Measurements from ENCODE around the gene SDR39U1. TPM values are rescaled to one million over a fixed set of nuclear protein-coding genes. Genes with fewer than 3 reads are reported as not detected.

The SDR39U1 gene
- total and polyA plus RNA-seq, 7 donors, result 55.7 to 110 (median 63.6) TPM

- ATAC-seq, result no peak
- DNase-seq, result no peak
- TF ChIP-seq CTCF (IDR thresholded peaks at IDR 0.05), result no peak
- 72 to 74% (median 73%) methylated on average over 19 of the region's 19 CpGs for WGBS, 3 donors
- Histone ChIP-seq H3K27ac (no peak overlapping the region), H3K9me3 (no peaks in the 10 kb centered on the region), H3K4me3 (no peak overlapping the region), H3K4me1 (no peaks in the 10 kb centered on the region), H3K36me3 (ENCODE audit: insufficient read depth in 1 of 2, low read depth in 1 of 2) (no peaks in the 10 kb centered on the region), H3K27me3 (ENCODE audit: insufficient read depth in 3 of 3, low read length in 2 of 3) (peaks cover 0 to 5% (median 0%) of the 10 kb centered on the region in 3 donors)
- intact Hi-C loops (cut with DNase I), result no loop called here
Observed at GRCh38 chr14:24416254-24416931, 26.2 kb downstream of the SDR39U1 start.

DNA sequence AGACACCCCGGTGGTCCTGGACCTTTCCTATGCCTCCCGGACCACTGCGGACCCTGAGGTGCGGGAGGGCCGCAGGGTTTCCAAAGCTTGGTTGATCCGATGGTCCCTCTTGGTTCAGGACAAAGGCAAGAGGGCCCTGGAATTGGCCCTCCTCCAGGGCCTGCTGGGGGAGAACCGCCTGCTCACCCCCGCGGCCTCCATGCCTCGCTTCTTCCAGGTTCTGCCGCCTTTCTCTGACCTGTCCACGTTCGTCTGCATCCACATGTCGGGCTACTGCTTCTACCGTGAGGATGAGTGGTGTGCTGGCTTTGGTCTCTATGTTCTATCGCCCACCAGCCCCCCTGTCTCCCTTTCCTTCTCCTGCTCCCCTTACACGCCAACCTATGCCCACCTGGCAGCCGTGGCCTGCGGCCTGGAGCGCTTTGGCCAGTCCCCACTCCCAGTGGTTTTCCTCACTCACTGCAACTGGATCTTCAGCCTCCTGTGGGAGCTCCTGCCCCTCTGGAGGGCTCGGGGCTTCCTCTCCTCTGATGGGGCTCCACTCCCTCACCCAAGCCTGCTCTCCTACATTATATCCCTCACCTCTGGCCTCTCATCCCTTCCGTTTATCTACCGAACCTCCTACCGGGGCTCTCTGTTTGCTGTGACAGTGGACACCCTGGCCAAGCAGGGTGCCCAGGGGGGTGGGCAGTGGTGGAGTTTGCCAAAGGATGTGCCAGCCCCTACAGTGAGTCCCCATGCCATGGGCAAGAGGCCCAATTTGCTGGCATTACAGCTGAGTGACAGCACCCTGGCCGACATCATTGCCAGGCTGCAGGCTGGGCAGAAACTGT lies 26.9 kb downstream of the SDR39U1 start:
- DNase-seq, result no peak
- ATAC-seq, result no peak
- H3K27me3 ChIP-seq (ENCODE audit: insufficient read depth in 3 of 3, low read length in 2 of 3), result peaks cover 0 to 5% (median 0%) of the 10 kb centered on the region in 3 donors
- H3K36me3 ChIP-seq (ENCODE audit: insufficient read depth in 1 of 2, low read depth in 1 of 2), result peaks cover 0 to under 1% of the 10 kb centered on the region in 2 donors
- H3K9me3 ChIP-seq, result no peaks in the 10 kb centered on the region
- no peak for TF ChIP-seq CTCF (IDR thresholded peaks at IDR 0.05)
- H3K27ac ChIP-seq, result no peak overlapping the region
- intact Hi-C loops (cut with DNase I), result no loop called here
- 86 to 89% (median 86%) methylated on average over 24 to 25 of the region's 25 CpGs for WGBS, 3 donors
- H3K4me1 ChIP-seq, result no peaks in the 10 kb centered on the region
- H3K4me3 ChIP-seq, result no peak overlapping the region

DNA sequence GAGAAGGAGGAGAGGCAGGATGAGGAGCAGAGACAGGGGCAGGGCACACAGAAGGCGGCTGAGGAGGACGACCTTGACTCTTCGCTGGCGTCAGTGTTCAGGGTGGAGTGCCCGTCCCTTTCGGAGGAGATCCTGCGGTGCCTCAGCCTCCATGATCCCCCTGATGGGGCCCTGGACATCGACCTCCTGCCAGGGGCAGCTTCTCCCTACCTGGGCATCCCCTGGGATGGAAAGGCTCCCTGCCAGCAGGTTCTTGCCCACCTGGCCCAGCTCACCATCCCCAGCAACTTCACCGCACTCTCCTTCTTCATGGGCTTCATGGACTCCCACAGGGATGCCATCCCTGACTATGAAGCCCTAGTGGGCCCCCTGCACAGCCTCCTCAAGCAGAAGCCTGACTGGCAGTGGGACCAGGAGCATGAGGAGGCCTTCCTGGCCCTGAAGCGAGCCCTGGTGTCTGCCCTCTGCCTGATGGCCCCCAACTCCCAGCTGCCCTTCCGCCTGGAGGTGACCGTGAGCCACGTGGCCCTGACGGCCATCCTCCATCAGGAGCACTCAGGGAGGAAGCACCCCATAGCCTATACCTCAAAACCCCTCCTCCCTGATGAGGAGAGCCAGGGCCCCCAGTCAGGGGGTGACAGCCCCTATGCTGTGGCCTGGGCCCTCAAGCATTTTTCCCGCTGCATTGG lies 27.7 kb downstream of the SDR39U1 start:
- intact Hi-C loops (cut with DNase I), result no loop called here
- WGBS, 3 donors, result 88 to 91% (median 89%) methylated on average over 11 to 15 of the region's 15 CpGs

GRCh38 chr14:24414077-24414476 lies 28.5 kb downstream of the SDR39U1 start:
- no peak for ATAC-seq
- no peak overlapping the region for H3K4me3 ChIP-seq
- no peaks in the 10 kb centered on the region for H3K9me3 ChIP-seq
- H3K4me1 ChIP-seq, result no peaks in the 10 kb centered on the region
- DNase-seq, result no peak
- 96 to 100% (median 98%) methylated on average over 1 of the region's 1 CpG for WGBS, 3 donors
- peaks cover 0 to 5% (median 0%) of the 10 kb centered on the region in 3 donors for H3K27me3 ChIP-seq (ENCODE audit: insufficient read depth in 3 of 3, low read length in 2 of 3)
- H3K27ac ChIP-seq, result no peak overlapping the region
- H3K36me3 ChIP-seq (ENCODE audit: insufficient read depth in 1 of 2, low read depth in 1 of 2), result peaks cover 0 to 4% of the 10 kb centered on the region in 2 donors
- intact Hi-C loops (cut with DNase I), result no loop called here
- no peak for TF ChIP-seq CTCF (IDR thresholded peaks at IDR 0.05)

More for the DNA sequence above, 27.7 kb downstream of the SDR39U1 start:
- no peak for DNase-seq
- peaks cover 0 to 4% of the 10 kb centered on the region in 2 donors for H3K36me3 ChIP-seq (ENCODE audit: insufficient read depth in 1 of 2, low read depth in 1 of 2)
- H3K9me3 ChIP-seq, result no peaks in the 10 kb centered on the region
- no peak overlapping the region for H3K27ac ChIP-seq
- H3K4me3 ChIP-seq, result no peak overlapping the region
- peaks cover 0 to 5% (median 0%) of the 10 kb centered on the region in 3 donors for H3K27me3 ChIP-seq (ENCODE audit: insufficient read depth in 3 of 3, low read length in 2 of 3)
- TF ChIP-seq CTCF (IDR thresholded peaks at IDR 0.05), result no peak
- no peak for ATAC-seq
- H3K4me1 ChIP-seq, result no peaks in the 10 kb centered on the region

Data from psoas muscle (tissue), 8 donors.